Right lobe of liver (tissue), 4 donors: ENCODE data around the gene METTL27.

ENCODE experiments used
- CTCF ChIP-seq, 4 donors: fragments of 200-600 bp in 3 of 4; fragments of 450-650 bp in 1 of 4; IDR thresholded peaks; one replicate each; pipeline versions ENCODE4 v1.5.1 to v1.8.0; 2016 to 2022; ENCODE audit warnings: antibody characterized with exemption in 4 of 4, mild to moderate bottlenecking in 2 of 4
- POLR2A ChIP-seq: fragments of 450-650 bp; IDR thresholded peaks from one replicate; pipeline ENCODE4 v1.6.1; 2017; ENCODE audit warnings: antibody characterized with exemption, mild to moderate bottlenecking
- donor health status: DM: no; HTN: no; CAD: no.
- donor health status: DM: no; HTN: no; CAD: no.
- donor health status: DM: no; HTN: yes; CAD: no.

DNA sequence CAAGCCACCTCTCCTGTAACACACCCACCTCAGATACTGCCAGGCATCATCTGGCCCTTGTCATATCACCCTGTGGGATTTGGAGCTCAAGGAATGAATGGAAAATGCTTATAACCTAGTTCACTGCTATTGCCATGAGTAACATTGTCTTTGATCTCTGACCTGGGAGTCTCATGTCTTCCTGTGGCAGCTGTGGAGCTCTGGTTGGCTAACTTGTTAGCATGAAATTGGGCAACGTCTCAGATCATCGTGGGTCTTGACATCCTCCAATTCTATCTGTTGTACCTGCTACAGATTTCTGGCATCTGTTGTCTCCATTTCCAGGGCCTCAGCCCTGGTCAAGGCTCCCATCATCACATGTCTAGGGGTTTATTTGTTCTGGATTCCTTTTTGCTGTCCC is 16.5 kb upstream of the METTL27 start:
- TF ChIP-seq CTCF (IDR thresholded peaks at IDR 0.05) (no peak), POLR2A (no peak)
